Liver (tissue), 3 donors: ENCODE data around the gene FAM78B.

ENCODE experiments used
- CTCF ChIP-seq: fragments of 150-350 bp; IDR thresholded peaks from 2 replicates; pipeline ENCODE4 v1.5.1; 2017; ENCODE audit warnings: improper control_type of control experiment, low read depth, low read length; ENCODE audit not compliant: missing input control
- FOXA1 ChIP-seq: IDR thresholded peaks from 2 replicates; pipeline ENCODE4 v1.6.1; 2016; ENCODE audit warnings: antibody characterized with exemption
- HNF4G ChIP-seq: IDR thresholded peaks from 2 replicates; pipeline ENCODE4 v1.6.1; 2016; ENCODE audit warnings: antibody characterized with exemption
- JUND ChIP-seq, 2 donors: IDR thresholded peaks; 2 replicates each; pipeline ENCODE4 v1.6.1; 2016; ENCODE audit warnings: antibody characterized with exemption in 2 of 2
- TAF1 ChIP-seq: conservative IDR thresholded peaks from 2 replicates; pipeline ENCODE4 v1.6.1; 2016; ENCODE audit warnings: antibody characterized with exemption, mild to moderate bottlenecking
- TF ChIP-seq, protein P1 (sequence below): IDR thresholded peaks from 2 replicates; pipeline ENCODE4 v1.6.1; 2016; ENCODE audit warnings: antibody characterized with exemption, mild to moderate bottlenecking
- TF ChIP-seq, protein P2 (sequence below): IDR thresholded peaks from 2 replicates; pipeline ENCODE4 v1.6.1; 2016; ENCODE audit warnings: antibody characterized with exemption
- donor health status: healthy.
- donor health status: healthy.

GRCh38 chr1:166053395-166053794 lies 113.4 kb downstream of the FAM78B start:
- no peak for TF ChIP-seq CTCF
- no peak for TF ChIP-seq HNF4G
- TF ChIP-seq TAF1, result no peak
- TF ChIP-seq, protein P1, sequence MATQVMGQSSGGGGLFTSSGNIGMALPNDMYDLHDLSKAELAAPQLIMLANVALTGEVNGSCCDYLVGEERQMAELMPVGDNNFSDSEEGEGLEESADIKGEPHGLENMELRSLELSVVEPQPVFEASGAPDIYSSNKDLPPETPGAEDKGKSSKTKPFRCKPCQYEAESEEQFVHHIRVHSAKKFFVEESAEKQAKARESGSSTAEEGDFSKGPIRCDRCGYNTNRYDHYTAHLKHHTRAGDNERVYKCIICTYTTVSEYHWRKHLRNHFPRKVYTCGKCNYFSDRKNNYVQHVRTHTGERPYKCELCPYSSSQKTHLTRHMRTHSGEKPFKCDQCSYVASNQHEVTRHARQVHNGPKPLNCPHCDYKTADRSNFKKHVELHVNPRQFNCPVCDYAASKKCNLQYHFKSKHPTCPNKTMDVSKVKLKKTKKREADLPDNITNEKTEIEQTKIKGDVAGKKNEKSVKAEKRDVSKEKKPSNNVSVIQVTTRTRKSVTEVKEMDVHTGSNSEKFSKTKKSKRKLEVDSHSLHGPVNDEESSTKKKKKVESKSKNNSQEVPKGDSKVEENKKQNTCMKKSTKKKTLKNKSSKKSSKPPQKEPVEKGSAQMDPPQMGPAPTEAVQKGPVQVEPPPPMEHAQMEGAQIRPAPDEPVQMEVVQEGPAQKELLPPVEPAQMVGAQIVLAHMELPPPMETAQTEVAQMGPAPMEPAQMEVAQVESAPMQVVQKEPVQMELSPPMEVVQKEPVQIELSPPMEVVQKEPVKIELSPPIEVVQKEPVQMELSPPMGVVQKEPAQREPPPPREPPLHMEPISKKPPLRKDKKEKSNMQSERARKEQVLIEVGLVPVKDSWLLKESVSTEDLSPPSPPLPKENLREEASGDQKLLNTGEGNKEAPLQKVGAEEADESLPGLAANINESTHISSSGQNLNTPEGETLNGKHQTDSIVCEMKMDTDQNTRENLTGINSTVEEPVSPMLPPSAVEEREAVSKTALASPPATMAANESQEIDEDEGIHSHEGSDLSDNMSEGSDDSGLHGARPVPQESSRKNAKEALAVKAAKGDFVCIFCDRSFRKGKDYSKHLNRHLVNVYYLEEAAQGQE, result no peak
- no peak for TF ChIP-seq FOXA1
- TF ChIP-seq, protein P2, sequence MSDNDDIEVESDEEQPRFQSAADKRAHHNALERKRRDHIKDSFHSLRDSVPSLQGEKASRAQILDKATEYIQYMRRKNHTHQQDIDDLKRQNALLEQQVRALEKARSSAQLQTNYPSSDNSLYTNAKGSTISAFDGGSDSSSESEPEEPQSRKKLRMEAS, result no peak
- TF ChIP-seq JUND (IDR thresholded peaks at IDR 0.05), result no peak
